Renal cortex interstitium (tissue), 11 donors: ENCODE data around the gene ABTB1. TPM values are rescaled to one million over a fixed set of nuclear protein-coding genes. Genes with fewer than 3 reads are reported as not detected.

Experiments used
- DNase-seq, 11 donors: peaks; one replicate each; pipeline ENCODE4 v3.0.0-alpha.2; 2013; ENCODE audit warnings: low read depth in 9 of 11, low spot score in 4 of 11; ENCODE audit errors: extremely low read depth in 1 of 11
- polyA plus RNA-seq, 3 donors: library from polyadenylated mRNA; unstranded; fragments of 120-200 nt; gene quantifications; one replicate each; pipeline ENCODE4 v1.2.1, GENCODE V29; 2013; ENCODE audit not compliant: insufficient read length in 3 of 3

Gene ABTB1
- polyA plus RNA-seq, 3 donors: 19.2 to 26.9 (median 24.7) TPM

DNA sequence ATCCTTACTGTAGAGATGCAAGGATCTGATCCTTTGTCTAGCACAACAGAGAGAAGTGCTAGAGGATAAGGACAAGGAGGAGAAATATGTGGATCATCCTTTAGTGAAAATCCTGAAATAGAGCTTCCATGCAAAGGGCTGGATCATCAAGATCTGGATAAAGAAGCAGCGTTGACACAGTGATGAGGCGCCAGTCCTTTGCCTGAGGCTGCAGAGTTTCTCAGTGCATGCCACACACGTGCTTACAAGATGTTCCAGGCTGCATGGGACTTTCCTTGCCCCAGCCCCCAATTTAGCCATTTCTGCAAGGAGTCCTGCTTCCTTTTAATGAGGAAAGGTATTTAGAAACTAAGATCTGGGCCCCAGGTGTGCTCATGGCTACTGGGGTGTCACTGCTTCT, 7.2 kb upstream of the ABTB1 start:
- no peak for DNase-seq

GRCh38 chr3:127666676-127667075, 6.1 kb upstream of the ABTB1 start:
- DNase-seq: no peak

DNA sequence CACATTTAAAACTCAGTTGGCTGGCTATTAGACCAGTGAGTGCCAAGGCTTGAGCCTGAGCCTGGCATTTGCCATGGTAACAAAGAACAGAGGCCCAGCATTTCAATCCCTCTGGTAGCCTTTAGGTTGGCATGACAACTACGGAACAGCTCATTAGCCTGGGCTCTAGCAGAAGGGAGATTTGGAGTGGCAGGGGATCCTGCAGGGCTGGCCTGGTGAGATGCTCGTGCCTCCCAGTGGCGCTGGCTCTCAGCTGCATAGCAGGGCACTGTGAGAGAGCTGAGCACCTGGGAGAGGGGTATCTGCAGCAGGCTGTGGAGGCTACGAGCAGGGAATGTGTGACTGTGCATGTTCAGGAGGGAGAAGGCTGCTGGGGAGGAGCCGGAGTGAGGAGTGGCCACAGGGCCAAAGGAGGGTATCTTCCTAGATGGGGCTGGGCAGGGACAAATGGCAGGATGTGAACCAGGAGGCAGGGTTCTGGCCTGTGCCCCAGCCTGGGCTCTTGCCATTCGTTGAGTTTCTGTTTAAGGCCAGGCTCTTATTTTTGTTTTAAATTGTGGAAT, 5.6 kb upstream of the ABTB1 start:
- no peak for DNase-seq

GRCh38 chr3:127668906-127669305, 3.8 kb upstream of the ABTB1 start:
- DNase-seq: no peak

DNA sequence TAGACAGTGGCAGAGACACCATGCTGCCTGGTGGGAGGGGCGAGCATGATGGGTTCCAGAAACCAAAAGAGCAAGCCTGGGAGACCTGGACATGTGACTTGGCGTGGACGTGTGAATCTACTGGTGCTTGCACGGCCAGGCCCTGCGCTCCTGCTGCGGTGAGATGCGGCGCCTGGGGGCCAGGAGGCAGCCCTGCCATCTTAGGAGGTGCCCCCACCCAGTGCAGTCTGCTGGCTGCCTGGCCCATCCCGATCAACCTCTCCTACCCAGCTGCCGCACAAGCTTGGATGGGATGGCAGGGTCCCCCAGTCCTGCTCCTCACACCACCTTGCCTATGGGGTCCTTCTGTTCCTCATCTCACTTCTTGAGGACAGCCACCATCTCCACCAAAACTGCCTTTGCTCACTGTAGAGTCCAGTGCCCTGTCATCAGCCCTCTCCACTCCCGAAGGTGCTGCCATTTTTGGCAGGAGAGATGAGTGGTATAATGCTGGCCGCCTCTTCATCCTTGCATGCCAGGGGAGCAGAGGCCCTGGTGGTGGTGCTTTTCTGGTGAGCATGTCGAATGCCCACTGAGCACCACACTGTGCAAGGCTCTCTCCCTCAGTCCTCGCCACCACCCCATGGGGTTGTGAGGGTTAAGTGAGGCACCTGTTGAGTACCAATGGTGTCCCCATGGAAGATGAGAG, 3.1 kb upstream of the ABTB1 start:
- DNase-seq: no peak

DNA sequence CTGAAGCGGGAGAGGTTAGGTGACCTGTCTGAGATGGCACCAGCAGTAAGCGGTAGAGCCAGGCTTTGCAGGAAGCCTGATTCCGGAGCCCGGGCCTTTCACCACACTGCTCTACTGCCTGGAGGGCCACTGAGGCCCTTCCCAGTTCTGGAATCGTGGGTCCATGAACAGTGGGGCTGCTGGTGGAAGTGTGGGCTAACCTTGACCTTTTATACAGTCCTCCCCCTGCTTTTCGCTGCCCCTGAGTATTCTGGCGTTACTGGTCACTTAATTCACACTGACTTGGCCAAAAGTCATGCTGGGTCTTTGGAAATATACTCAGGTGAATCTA, 2.6 kb upstream of the ABTB1 start:
- no peak for DNase-seq

- DNase-seq: no peak
These were observed 1.8 kb upstream of the ABTB1 start for GRCh38 chr3:127670761-127671522.

GRCh38 chr3:127671523-127672428, 976 bp upstream of the ABTB1 start:
- DNase-seq: no peak

- DNase-seq: no peak
These were observed 694 bp downstream of the ABTB1 start for GRCh38 chr3:127673191-127674100.

DNA sequence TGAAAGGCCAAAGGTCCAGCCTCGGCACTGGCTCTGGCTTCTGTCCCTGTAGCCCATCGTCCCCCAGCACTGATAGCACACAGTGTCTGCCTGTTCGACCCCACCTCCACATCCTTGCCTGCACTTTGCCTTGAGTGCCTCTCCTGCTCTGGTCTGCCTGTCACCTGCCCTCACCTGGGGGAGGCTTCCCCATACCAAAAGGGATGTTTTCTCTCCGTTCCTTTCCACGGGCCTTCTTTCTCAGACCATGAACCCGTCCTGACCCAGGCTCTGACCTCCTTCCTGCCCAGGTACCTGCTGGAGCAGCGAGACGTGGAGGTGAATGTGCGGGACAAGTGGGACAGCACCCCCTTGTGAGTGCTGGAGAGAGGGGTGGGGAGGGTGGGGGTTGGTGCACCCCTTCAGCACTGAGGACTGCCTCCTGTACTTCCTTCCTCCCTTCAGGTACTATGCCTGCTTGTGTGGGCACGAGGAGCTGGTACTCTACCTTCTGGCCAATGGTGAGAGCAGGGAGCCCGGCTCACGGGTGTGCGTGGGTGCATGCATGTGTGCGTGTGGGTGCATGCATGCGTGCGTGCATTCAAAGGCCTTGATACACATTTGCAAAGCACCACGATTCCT, 1.5 kb downstream of the ABTB1 start:
- no peak for DNase-seq

DNA sequence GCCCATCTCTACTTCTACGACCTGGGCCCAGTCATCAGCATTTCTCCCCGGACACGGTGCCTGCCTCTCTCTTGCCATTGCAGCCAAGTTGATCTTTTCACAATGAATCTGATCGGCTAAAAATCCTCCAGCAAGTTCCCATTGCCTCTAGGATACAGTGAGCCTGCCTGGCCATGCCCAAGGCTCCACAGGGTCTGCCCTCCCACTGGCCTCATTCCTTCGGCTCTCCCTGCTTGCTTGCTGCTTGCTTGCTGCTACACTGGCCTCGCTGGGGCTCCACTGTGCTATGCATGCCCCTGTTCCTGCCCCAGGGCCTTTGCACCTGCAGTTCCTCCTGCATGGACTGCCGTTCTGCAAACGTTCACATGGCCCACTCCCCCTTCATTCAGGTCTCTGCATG, 2.0 kb downstream of the ABTB1 start:
- DNase-seq: no peak

GRCh38 chr3:127675651-127676391, 3.1 kb downstream of the ABTB1 start:
- DNase-seq: no peak

- DNase-seq: no peak
These were observed 3.7 kb downstream of the ABTB1 start for GRCh38 chr3:127676456-127676855.

- DNase-seq: no peak
These were observed 4.2 kb downstream of the ABTB1 start for GRCh38 chr3:127676921-127677351.

DNA sequence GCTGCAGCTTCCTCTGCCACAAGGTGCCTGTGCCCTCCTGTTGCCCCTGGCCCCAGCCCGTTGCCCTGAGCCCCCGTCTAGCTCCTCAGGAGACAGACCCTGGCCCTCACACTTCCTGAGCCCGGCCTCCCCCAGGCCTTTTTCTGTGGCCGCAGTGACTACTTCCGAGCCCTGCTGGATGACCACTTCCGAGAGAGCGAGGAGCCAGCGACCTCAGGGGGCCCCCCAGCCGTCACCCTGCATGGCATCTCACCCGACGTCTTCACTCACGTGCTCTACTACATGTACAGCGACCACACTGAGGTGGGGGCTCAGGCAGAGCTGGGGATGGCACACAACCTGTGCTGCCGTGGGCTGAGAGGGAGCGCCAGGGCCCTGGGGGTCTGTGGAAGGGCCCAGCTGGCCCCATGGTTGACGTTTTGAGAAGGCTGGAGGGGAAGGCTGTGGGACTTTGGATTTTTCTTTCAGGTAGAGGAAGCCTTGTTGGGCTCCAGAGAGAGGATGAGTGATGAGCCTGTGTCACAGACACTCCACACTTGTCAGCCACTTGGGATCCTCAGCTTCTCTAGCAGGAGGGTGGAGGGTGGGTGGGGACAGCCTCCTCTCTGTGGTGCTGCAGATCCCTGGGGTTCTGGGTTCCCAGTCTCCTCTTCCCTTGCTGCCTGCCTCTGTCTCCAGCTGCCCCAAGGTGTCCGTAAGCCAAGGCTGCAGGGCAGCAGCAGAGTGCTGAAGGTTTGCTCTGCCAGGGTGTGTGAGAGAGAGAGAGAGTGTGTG, 5.0 kb downstream of the ABTB1 start:
- DNase-seq: no peak

GRCh38 chr3:127678315-127678599, 5.5 kb downstream of the ABTB1 start:
- no peak for DNase-seq
